WTC11 (cell line): ENCODE results near the gene ASTN1.

ENCODE experiments used
- CBFB ChIP-seq: sonication (generic); formaldehyde crosslinking; IDR thresholded peaks from 2 replicates; pipeline ENCODE4 v1.8.1; 2022; ENCODE audit warnings: mild to moderate bottlenecking, low read depth, missing genetic modification reagents
- ESRRA ChIP-seq: sonication (generic); formaldehyde crosslinking; IDR thresholded peaks from 2 replicates; pipeline ENCODE4 v1.8.1; 2022; ENCODE audit warnings: mild to moderate bottlenecking, missing genetic modification reagents, borderline replicate concordance
- NR2C2 ChIP-seq: sonication (generic); formaldehyde crosslinking; IDR thresholded peaks from 2 replicates; pipeline ENCODE4 v1.8.0; 2022; ENCODE audit warnings: mild to moderate bottlenecking, missing genetic modification reagents
- TF ChIP-seq, protein P1 (sequence below): fragments of 200-600 bp; IDR thresholded peaks from 2 replicates; pipeline ENCODE4 v1.8.0; 2022; ENCODE audit warnings: antibody characterized with exemption
- TF ChIP-seq, protein P2 (sequence below): sonication (generic); formaldehyde crosslinking; IDR thresholded peaks from 2 replicates; pipeline ENCODE4 v1.8.0; 2022; ENCODE audit warnings: mild to moderate bottlenecking, missing genetic modification reagents
- TF ChIP-seq, protein P3 (sequence below): sonication (generic); formaldehyde crosslinking; conservative IDR thresholded peaks from 2 replicates; pipeline ENCODE4 v1.8.1; 2023; ENCODE audit warnings: mild to moderate bottlenecking, low read depth, missing genetic modification reagents, moderate library complexity

- TF ChIP-seq, protein P1, sequence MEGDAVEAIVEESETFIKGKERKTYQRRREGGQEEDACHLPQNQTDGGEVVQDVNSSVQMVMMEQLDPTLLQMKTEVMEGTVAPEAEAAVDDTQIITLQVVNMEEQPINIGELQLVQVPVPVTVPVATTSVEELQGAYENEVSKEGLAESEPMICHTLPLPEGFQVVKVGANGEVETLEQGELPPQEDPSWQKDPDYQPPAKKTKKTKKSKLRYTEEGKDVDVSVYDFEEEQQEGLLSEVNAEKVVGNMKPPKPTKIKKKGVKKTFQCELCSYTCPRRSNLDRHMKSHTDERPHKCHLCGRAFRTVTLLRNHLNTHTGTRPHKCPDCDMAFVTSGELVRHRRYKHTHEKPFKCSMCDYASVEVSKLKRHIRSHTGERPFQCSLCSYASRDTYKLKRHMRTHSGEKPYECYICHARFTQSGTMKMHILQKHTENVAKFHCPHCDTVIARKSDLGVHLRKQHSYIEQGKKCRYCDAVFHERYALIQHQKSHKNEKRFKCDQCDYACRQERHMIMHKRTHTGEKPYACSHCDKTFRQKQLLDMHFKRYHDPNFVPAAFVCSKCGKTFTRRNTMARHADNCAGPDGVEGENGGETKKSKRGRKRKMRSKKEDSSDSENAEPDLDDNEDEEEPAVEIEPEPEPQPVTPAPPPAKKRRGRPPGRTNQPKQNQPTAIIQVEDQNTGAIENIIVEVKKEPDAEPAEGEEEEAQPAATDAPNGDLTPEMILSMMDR = no peak
- TF ChIP-seq, protein P2, sequence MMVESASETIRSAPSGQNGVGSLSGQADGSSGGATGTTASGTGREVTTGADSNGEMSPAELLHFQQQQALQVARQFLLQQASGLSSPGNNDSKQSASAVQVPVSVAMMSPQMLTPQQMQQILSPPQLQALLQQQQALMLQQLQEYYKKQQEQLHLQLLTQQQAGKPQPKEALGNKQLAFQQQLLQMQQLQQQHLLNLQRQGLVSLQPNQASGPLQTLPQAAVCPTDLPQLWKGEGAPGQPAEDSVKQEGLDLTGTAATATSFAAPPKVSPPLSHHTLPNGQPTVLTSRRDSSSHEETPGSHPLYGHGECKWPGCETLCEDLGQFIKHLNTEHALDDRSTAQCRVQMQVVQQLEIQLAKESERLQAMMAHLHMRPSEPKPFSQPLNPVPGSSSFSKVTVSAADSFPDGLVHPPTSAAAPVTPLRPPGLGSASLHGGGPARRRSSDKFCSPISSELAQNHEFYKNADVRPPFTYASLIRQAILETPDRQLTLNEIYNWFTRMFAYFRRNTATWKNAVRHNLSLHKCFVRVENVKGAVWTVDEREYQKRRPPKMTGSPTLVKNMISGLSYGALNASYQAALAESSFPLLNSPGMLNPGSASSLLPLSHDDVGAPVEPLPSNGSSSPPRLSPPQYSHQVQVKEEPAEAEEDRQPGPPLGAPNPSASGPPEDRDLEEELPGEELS (CRISPR knock-in tag) = no peak
- TF ChIP-seq ESRRA (CRISPR knock-in tag) (no peak), CBFB (CRISPR knock-in tag) (no peak), NR2C2 (CRISPR knock-in tag) (no peak)
- TF ChIP-seq, protein P3, sequence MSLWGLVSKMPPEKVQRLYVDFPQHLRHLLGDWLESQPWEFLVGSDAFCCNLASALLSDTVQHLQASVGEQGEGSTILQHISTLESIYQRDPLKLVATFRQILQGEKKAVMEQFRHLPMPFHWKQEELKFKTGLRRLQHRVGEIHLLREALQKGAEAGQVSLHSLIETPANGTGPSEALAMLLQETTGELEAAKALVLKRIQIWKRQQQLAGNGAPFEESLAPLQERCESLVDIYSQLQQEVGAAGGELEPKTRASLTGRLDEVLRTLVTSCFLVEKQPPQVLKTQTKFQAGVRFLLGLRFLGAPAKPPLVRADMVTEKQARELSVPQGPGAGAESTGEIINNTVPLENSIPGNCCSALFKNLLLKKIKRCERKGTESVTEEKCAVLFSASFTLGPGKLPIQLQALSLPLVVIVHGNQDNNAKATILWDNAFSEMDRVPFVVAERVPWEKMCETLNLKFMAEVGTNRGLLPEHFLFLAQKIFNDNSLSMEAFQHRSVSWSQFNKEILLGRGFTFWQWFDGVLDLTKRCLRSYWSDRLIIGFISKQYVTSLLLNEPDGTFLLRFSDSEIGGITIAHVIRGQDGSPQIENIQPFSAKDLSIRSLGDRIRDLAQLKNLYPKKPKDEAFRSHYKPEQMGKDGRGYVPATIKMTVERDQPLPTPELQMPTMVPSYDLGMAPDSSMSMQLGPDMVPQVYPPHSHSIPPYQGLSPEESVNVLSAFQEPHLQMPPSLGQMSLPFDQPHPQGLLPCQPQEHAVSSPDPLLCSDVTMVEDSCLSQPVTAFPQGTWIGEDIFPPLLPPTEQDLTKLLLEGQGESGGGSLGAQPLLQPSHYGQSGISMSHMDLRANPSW (CRISPR knock-in tag) = no peak
Observed at GRCh38 chr1:176931526-176931925, 233.0 kb downstream of the ASTN1 start.
